B cell (primary cell): ENCODE measurements around the gene XYLT2.

ENCODE experiments used
- CTCF ChIP-seq: fragments of 200-600 bp; IDR thresholded peaks from one replicate; pipeline ENCODE4 v1.8.0; 2022; ENCODE audit warnings: antibody characterized with exemption, mild to moderate bottlenecking
- EZH2 ChIP-seq: IDR thresholded peaks from 2 replicates; pipeline ENCODE4 v1.6.1; 2012; ENCODE audit warnings: borderline replicate concordance, low read depth, mild to moderate bottlenecking, moderate library complexity, low read length; ENCODE audit not compliant: insufficient read depth, poor library complexity, severe bottlenecking

GRCh38 chr17:50348522-50349242, 2.8 kb downstream of the XYLT2 start:
- TF ChIP-seq CTCF (no peak), EZH2 (no peak)
